GM06990 (cell line): ENCODE data around the gene STXBP6.

ENCODE experiments used
- DNase-seq: peaks from one replicate; pipeline ENCODE4 v3.0.0-alpha.2; 2011; ENCODE audit not compliant: insufficient read length; ENCODE audit errors: extremely low read depth
- H3K27me3 ChIP-seq: replicated peaks from 2 replicates; pipeline ENCODE4 v1.6.0; 2011; ENCODE audit warnings: low read length; ENCODE audit not compliant: control insufficient read depth, insufficient read depth
- H3K36me3 ChIP-seq: 2 replicates; pipeline ENCODE4 v1.5.1; 2011; ENCODE audit warnings: low read length; ENCODE audit not compliant: control insufficient read depth, insufficient read depth
- H3K4me3 ChIP-seq: replicated peaks from 2 replicates; pipeline ENCODE4 v1.5.1; 2011; ENCODE audit warnings: low read depth, mild to moderate bottlenecking, control low read depth, low read length
- TF ChIP-seq, protein P1 (sequence below): IDR thresholded peaks from 2 replicates; pipeline ENCODE4 v1.5.1; 2011; ENCODE audit warnings: low read length, control low read depth, mild to moderate bottlenecking, inconsistent platforms; ENCODE audit not compliant: insufficient read depth, poor library complexity, severe bottlenecking

Gene STXBP6

DNA sequence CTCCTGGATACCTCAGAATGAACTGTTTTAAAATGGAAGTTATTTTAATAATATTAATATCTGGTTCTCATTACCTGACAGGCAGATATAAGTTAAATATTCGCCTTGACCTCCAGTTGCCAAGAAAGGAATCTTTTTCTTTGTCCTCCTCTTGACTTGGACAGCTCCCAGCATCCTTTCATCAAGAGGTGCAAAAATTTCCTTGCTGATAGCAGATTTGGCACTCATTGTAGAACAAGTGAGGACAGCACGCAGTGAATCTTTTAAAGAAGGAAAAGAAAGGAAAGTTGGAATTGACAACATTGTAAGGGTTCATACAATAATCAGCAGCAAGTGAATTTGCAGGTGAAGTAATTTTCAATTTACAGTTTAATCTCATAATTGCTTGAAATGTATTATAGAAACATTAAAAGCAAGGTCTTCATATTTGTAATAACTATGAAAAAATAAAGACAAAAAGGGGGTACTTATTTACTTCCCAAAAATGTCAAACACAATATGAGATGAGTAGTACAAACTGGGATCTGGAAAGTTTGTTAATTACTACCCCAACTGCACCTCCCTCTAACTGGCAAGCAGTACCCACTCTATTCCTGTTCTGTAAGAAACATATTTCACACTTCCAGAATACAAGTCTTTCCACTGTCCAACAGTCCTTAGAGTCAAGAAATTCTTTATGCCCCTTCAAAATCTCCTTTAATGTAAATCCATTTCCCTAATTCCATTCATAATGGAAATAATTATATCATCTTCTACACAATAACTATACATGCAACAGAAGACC is 75.2 kb downstream of the STXBP6 start:
- H3K27me3 ChIP-seq, result no peaks in the 10 kb centered on the region
- H3K36me3 ChIP-seq, result no peaks in the 10 kb centered on the region
- H3K4me3 ChIP-seq, result no peak overlapping the region
- TF ChIP-seq, protein P1, sequence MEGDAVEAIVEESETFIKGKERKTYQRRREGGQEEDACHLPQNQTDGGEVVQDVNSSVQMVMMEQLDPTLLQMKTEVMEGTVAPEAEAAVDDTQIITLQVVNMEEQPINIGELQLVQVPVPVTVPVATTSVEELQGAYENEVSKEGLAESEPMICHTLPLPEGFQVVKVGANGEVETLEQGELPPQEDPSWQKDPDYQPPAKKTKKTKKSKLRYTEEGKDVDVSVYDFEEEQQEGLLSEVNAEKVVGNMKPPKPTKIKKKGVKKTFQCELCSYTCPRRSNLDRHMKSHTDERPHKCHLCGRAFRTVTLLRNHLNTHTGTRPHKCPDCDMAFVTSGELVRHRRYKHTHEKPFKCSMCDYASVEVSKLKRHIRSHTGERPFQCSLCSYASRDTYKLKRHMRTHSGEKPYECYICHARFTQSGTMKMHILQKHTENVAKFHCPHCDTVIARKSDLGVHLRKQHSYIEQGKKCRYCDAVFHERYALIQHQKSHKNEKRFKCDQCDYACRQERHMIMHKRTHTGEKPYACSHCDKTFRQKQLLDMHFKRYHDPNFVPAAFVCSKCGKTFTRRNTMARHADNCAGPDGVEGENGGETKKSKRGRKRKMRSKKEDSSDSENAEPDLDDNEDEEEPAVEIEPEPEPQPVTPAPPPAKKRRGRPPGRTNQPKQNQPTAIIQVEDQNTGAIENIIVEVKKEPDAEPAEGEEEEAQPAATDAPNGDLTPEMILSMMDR, result no peak
- no peak for DNase-seq

DNA sequence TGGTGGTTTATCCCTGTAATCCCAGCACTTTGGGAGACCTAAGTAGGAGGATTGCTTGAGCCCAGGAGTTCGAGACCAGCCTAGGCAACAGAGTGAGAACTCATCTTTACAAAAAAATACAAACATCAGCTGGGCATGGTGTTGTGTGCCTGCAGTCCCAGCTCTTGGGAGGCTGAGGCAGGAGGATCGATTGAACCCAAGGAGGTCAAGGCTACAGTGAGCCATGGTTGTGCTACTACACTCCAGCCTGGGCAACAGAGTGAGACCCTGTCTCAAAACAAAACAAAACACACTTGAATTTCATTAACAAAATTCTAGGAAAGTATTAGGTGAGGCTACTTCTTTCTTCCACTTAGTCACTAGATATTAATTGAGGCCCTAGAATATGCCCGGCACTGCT is 77.1 kb downstream of the STXBP6 start:
- no peak overlapping the region for H3K4me3 ChIP-seq
- H3K27me3 ChIP-seq, result no peaks in the 10 kb centered on the region
- no peak for DNase-seq
- TF ChIP-seq, protein P1, result no peak
- H3K36me3 ChIP-seq, result no peaks in the 10 kb centered on the region

DNA sequence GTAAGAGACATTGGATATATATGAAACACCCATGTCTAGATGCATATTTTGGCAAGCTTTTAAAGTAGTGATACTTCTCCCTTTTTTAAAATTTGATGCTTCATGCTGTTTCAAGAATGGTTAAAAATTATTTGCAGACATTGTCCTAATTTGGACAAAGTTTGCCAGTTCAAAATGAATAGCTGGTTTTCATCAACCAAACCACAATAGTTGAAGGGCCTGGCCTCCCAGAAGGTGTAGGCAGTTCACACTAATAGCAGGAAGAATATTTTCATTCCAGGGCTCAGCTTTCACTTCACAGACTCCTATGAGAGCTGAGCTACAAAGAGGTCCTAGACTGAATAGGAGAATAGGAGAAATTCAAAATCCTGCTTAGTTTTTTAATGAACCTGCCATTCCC is 78.7 kb downstream of the STXBP6 start:
- TF ChIP-seq, protein P1, result no peak
- no peak for DNase-seq
- H3K36me3 ChIP-seq, result no peaks in the 10 kb centered on the region
- no peak overlapping the region for H3K4me3 ChIP-seq
- no peaks in the 10 kb centered on the region for H3K27me3 ChIP-seq

DNA sequence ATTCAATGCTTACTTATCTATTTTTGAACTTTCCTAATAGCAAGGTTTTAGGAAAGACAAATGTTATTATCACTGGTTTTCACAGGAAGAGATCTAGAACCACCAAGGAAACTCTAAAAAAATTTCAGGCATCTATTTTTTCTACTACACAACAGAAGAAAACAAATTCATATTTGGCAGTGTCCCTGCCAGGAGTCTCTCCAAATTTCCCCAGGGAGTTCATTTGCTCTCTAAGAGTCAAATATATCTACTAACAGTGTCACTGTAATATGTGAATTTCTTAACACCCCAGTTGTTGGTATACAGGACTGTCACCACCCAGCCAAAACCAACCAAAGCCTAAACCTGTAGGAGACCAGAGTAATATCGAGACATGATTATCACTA is 83.4 kb downstream of the STXBP6 start:
- TF ChIP-seq, protein P1, result no peak
- no peaks in the 10 kb centered on the region for H3K27me3 ChIP-seq
- H3K36me3 ChIP-seq, result no peaks in the 10 kb centered on the region
- no peak for DNase-seq
- no peak overlapping the region for H3K4me3 ChIP-seq

DNA sequence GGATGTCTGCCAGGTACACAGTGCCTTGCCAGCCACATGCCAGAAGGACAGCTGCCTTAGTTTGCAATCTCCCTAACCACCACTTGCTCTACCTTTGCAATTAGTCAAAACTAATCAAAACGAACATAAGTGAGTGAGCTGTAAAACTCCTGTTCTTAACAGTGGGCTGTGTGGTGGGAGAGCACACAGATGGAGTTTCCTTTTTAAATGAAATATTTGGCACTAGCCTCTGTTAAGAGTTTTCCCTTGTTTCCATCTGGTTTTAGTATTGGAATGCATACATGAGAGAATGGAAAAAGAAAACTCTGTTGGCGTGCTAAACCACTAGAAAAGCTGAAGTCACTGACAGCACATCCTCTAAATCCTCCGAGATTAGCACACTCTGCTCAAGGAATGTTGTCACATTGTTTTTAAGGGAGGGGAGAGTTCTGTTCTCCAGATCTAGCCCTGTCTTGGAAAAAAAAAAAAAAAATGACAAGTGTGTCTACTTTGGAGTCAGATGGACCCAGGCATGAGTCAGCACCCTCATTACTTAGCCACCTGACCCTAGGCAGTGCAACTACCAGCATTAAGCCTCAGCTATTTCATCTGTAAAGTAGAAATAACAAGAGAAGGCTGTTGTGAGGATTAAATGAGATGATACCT is 83.9 kb downstream of the STXBP6 start:
- no peaks in the 10 kb centered on the region for H3K27me3 ChIP-seq
- H3K36me3 ChIP-seq, result no peaks in the 10 kb centered on the region
- no peak for DNase-seq
- TF ChIP-seq, protein P1, result no peak
- H3K4me3 ChIP-seq, result no peak overlapping the region
